ENCODE results near the gene MAB21L4.

Gene MAB21L4

GRCh38 chr2:240918258-240919091 lies 22.5 kb upstream of the MAB21L4 start:
- Mint-ChIP-seq H3K4me1 (no peaks in the 10 kb centered on the region), H3K27ac (no peak overlapping the region), H3K36me3 (no peaks in the 10 kb centered on the region), H3K4me3 (no peak overlapping the region), H3K27me3 (peaks cover 40% of the 10 kb centered on the region), H3K9me3 (no peaks in the 10 kb centered on the region)
- DNase-seq = peak; percentile 11
- CTCF ChIA-PET = no interaction called here

GRCh38 chr2:240917684-240918257 lies 21.8 kb upstream of the MAB21L4 start:
- Mint-ChIP-seq H3K4me1 (no peaks in the 10 kb centered on the region), H3K27ac (no peak overlapping the region), H3K36me3 (no peaks in the 10 kb centered on the region), H3K9me3 (no peaks in the 10 kb centered on the region), H3K4me3 (no peak overlapping the region), H3K27me3 (peaks cover 47% of the 10 kb centered on the region)
- CTCF ChIA-PET = no interaction called here
- peak; percentile 19 for DNase-seq

- peak; percentile 19 for DNase-seq
- H3K27me3 Mint-ChIP-seq = peaks cover 50% of the 10 kb centered on the region
- no peaks in the 10 kb centered on the region for H3K4me1 Mint-ChIP-seq
- CTCF ChIA-PET = no interaction called here
- no peaks in the 10 kb centered on the region for H3K9me3 Mint-ChIP-seq
- no peak overlapping the region for H3K4me3 Mint-ChIP-seq
- no peaks in the 10 kb centered on the region for H3K36me3 Mint-ChIP-seq
- no peak overlapping the region for H3K27ac Mint-ChIP-seq
These were observed 21.2 kb upstream of the MAB21L4 start for GRCh38 chr2:240917009-240917683.

- H3K36me3 Mint-ChIP-seq = no peaks in the 10 kb centered on the region
- H3K4me3 Mint-ChIP-seq = no peak overlapping the region
- H3K27ac Mint-ChIP-seq = no peak overlapping the region
- H3K4me1 Mint-ChIP-seq = no peaks in the 10 kb centered on the region
- CTCF ChIA-PET = no interaction called here
- DNase-seq = peak; percentile 20
- no peaks in the 10 kb centered on the region for H3K9me3 Mint-ChIP-seq
- peaks cover 56% of the 10 kb centered on the region for H3K27me3 Mint-ChIP-seq
These were observed 20.6 kb upstream of the MAB21L4 start for GRCh38 chr2:240916571-240917008.

GRCh38 chr2:240915526-240916341 lies 19.8 kb upstream of the MAB21L4 start:
- Mint-ChIP-seq H3K27me3 (peaks cover 59% of the 10 kb centered on the region), H3K36me3 (no peaks in the 10 kb centered on the region), H3K27ac (no peak overlapping the region), H3K4me3 (no peak overlapping the region), H3K9me3 (no peaks in the 10 kb centered on the region), H3K4me1 (no peaks in the 10 kb centered on the region)
- DNase-seq = no peak
- CTCF ChIA-PET = no interaction called here

- no peak for DNase-seq
- no peaks in the 10 kb centered on the region for H3K36me3 Mint-ChIP-seq
- H3K27me3 Mint-ChIP-seq = peaks cover 59% of the 10 kb centered on the region
- H3K27ac Mint-ChIP-seq = no peak overlapping the region
- CTCF ChIA-PET = interaction anchor here (0.7 to 1.7 kb wide), 6 partner anchors 12 to 477 kb away, joined by 3 to 8 read pairs (median 3); no protein-coding TSS in a partner anchor
- H3K9me3 Mint-ChIP-seq = no peaks in the 10 kb centered on the region
- no peak overlapping the region for H3K4me3 Mint-ChIP-seq
- no peaks in the 10 kb centered on the region for H3K4me1 Mint-ChIP-seq
These were observed 18.9 kb upstream of the MAB21L4 start for GRCh38 chr2:240914645-240915525.

GRCh38 chr2:240913810-240914644 lies 18.1 kb upstream of the MAB21L4 start:
- Mint-ChIP-seq H3K9me3 (no peaks in the 10 kb centered on the region), H3K36me3 (no peaks in the 10 kb centered on the region), H3K27ac (no peak overlapping the region), H3K27me3 (peaks cover 63% of the 10 kb centered on the region), H3K4me1 (no peaks in the 10 kb centered on the region), H3K4me3 (no peak overlapping the region)
- DNase-seq = peak; percentile 75
- CTCF ChIA-PET = interaction anchor here (0.7 to 1.7 kb wide), 8 partner anchors 13 to 954 kb away, joined by 3 to 8 read pairs (median 3); no protein-coding TSS in a partner anchor

- no peak for DNase-seq
- H3K27me3 Mint-ChIP-seq = peaks cover 63% of the 10 kb centered on the region
These were observed 17.2 kb upstream of the MAB21L4 start for GRCh38 chr2:240912878-240913809.

GRCh38 chr2:240911641-240912265 lies 15.8 kb upstream of the MAB21L4 start:
- Mint-ChIP-seq H3K4me3 (no peak overlapping the region), H3K36me3 (no peaks in the 10 kb centered on the region), H3K27ac (no peak overlapping the region), H3K9me3 (no peaks in the 10 kb centered on the region), H3K4me1 (no peaks in the 10 kb centered on the region), H3K27me3 (peaks cover 51% of the 10 kb centered on the region)
- DNase-seq = no peak
- CTCF ChIA-PET = no interaction called here

More at GRCh38 chr2:240912878-240913809, 17.2 kb upstream of the MAB21L4 start:
- Mint-ChIP-seq H3K27ac (no peak overlapping the region), H3K4me3 (no peak overlapping the region), H3K4me1 (no peaks in the 10 kb centered on the region), H3K9me3 (no peaks in the 10 kb centered on the region), H3K36me3 (no peaks in the 10 kb centered on the region)
- CTCF ChIA-PET = interaction anchor here (0.9 to 1.7 kb wide), 3 partner anchors 15 to 955 kb away, joined by 3 to 8 read pairs (median 3); no protein-coding TSS in a partner anchor

- H3K4me1 Mint-ChIP-seq = no peaks in the 10 kb centered on the region
- CTCF ChIA-PET = no interaction called here
- no peaks in the 10 kb centered on the region for H3K9me3 Mint-ChIP-seq
- peaks cover 28% of the 10 kb centered on the region for H3K27me3 Mint-ChIP-seq
- H3K4me3 Mint-ChIP-seq = no peak overlapping the region
- no peak overlapping the region for H3K27ac Mint-ChIP-seq
- no peaks in the 10 kb centered on the region for H3K36me3 Mint-ChIP-seq
- DNase-seq = no peak
These were observed 13.4 kb upstream of the MAB21L4 start for GRCh38 chr2:240909216-240909974.

Measured in activated naive CD4-positive, alpha-beta T cell treated with anti-CD3 and anti-CD28 coated beads, Interleukin-2, amount 10 ng/mL, durations not matched to agents 7 days and 5 days (primary cell).